B cell (primary cell): ENCODE results near the gene AUTS2. TPM values are rescaled to one million over a fixed set of nuclear protein-coding genes. Genes with fewer than 3 reads are reported as not detected.

Source experiments
- ATAC-seq: fragments of 200-7000 bp; cut with Tn5 transposase; one replicate; pipeline ENCODE4 v1.10.0; 2021; ENCODE audit warnings: low read depth, mild to moderate bottlenecking, moderate number of reproducible peaks, moderate library complexity
- CTCF ChIA-PET: fragments of 350-600 bp; sonication (Branson Sonifier 250); formaldehyde crosslinking; loops from one replicate; lab custom pipeline; 2021; ENCODE audit warnings: antibody characterized with exemption, inconsistent platforms; lab: Charles Lee
- POLR2A ChIA-PET: fragments of 350-600 bp; sonication (Branson Sonifier 250); formaldehyde crosslinking; loops from one replicate; lab custom pipeline; 2021; ENCODE audit warnings: antibody characterized with exemption; lab: Charles Lee
- DNase-seq: peaks from one replicate; pipeline ENCODE4 v3.0.0; 2013
- H2AFZ ChIP-seq: 2 replicates; pipeline ENCODE4 v1.6.1; 2012; ENCODE audit warnings: mild to moderate bottlenecking, low read depth, low read length; ENCODE audit not compliant: insufficient read depth, poor library complexity, severe bottlenecking
- H3K27ac ChIP-seq, 2 donors: 1 replicate in 1 of 2; 2 replicates in 1 of 2; pipeline ENCODE4 v1.5.1; 2012 to 2013; ENCODE audit warnings: low read length in 2 of 2, mild to moderate bottlenecking in 2 of 2, moderate library complexity in 1 of 2
- H3K27me3 ChIP-seq, 4 experiments: fragments of 200-600 bp in 1 of 4; sonication (generic) in 1 of 4; replicated peaks in 1 of 4; 1 replicate in 2 of 4; 2 replicates in 2 of 4; pipeline versions ENCODE4 v1.6.1 to v1.7.0; 2013 to 2016; ENCODE audit warnings: low read length in 3 of 4, mild to moderate bottlenecking in 2 of 4, mixed read lengths in 1 of 4, moderate library complexity in 1 of 4; ENCODE audit not compliant: insufficient read depth in 4 of 4, control insufficient read depth in 3 of 4; ENCODE audit errors: control extremely low read depth in 1 of 4
- H3K36me3 ChIP-seq, 2 experiments: replicated peaks in 1 of 2; 1 replicate in 1 of 2; 2 replicates in 1 of 2; pipeline versions ENCODE4 v1.6.1 to v1.7.1; 2013; ENCODE audit warnings: low read length in 1 of 2; ENCODE audit not compliant: insufficient read depth in 2 of 2, control insufficient read depth in 1 of 2; ENCODE audit errors: control extremely low read depth in 1 of 2, extremely low read depth in 1 of 2
- H3K4me1 ChIP-seq, 2 donors: fragments of 200-600 bp in 1 of 2; sonication (generic) in 1 of 2; 1 replicate in 1 of 2; 2 replicates in 1 of 2; pipeline versions ENCODE4 v1.5.1 to v1.6.1; 2013 to 2017; ENCODE audit warnings: low read length in 2 of 2; ENCODE audit not compliant: control insufficient read depth in 2 of 2, insufficient read depth in 2 of 2
- H3K4me2 ChIP-seq: replicated peaks from 2 replicates; pipeline ENCODE3; 2012; ENCODE audit warnings: mild to moderate bottlenecking, low read depth, low read length; ENCODE audit not compliant: poor library complexity, severe bottlenecking
- H3K4me3 ChIP-seq, 5 experiments: fragments of 200-600 bp in 1 of 5; sonication (generic) in 1 of 5; 1 replicate in 3 of 5; 2 replicates in 2 of 5; pipeline versions ENCODE4 v1.5.1 to v1.7.0; 2011 to 2016; ENCODE audit warnings: low read length in 4 of 5, mild to moderate bottlenecking in 4 of 5, low read depth in 2 of 5, control low read depth in 1 of 5, moderate library complexity in 1 of 5; ENCODE audit not compliant: insufficient read depth in 1 of 5; ENCODE audit errors: control extremely low read depth in 1 of 5, extremely low read depth in 1 of 5
- H3K79me2 ChIP-seq: fragments of 200-600 bp; sonication (generic); one replicate; pipeline ENCODE4 v1.6.0; 2016; ENCODE audit warnings: low read length; ENCODE audit not compliant: control insufficient read depth, insufficient read depth
- H3K9ac ChIP-seq: fragments of 200-600 bp; sonication (generic); 2 replicates; pipeline ENCODE4 v1.6.1; 2017; ENCODE audit warnings: mild to moderate bottlenecking, low read length, moderate library complexity
- H3K9me3 ChIP-seq, 3 donors: one replicate each; pipeline versions ENCODE4 v1.6.1 to v1.7.1; 2013; ENCODE audit warnings: low read length in 2 of 3; ENCODE audit not compliant: control insufficient read depth in 2 of 3, insufficient read depth in 1 of 3; ENCODE audit errors: control extremely low read depth in 1 of 3
- H4K20me1 ChIP-seq: 2 replicates; pipeline ENCODE4 v1.6.0; 2012; ENCODE audit warnings: mild to moderate bottlenecking, low read length; ENCODE audit not compliant: insufficient read depth, control insufficient read depth, poor library complexity, severe bottlenecking
- H3K27ac Mint-ChIP-seq: one replicate; pipeline ENCODE4 v1.8.0; 2021; ENCODE audit warnings: mixed read lengths
- H3K27me3 Mint-ChIP-seq: one replicate; pipeline ENCODE4 v1.8.0; 2021; ENCODE audit warnings: mixed read lengths
- H3K4me1 Mint-ChIP-seq: one replicate; pipeline ENCODE4 v1.8.0; 2021; ENCODE audit warnings: mixed read lengths
- H3K4me3 Mint-ChIP-seq: one replicate; pipeline ENCODE4 v1.8.0; 2021; ENCODE audit warnings: mixed read lengths
- H3K9me3 Mint-ChIP-seq: one replicate; pipeline ENCODE4 v1.8.0; 2022; ENCODE audit warnings: mixed read lengths; ENCODE audit not compliant: insufficient read depth
- EZH2 ChIP-seq: IDR thresholded peaks from 2 replicates; pipeline ENCODE4 v1.6.1; 2012; ENCODE audit warnings: borderline replicate concordance, low read depth, mild to moderate bottlenecking, moderate library complexity, low read length; ENCODE audit not compliant: insufficient read depth, poor library complexity, severe bottlenecking
- WGBS: methylation state at CpG from one replicate; pipeline ENCODE4 v1.1.5; 2013; ENCODE audit warnings: missing lambda C conversion rate; ENCODE audit not compliant: insufficient coverage; 5-methylcytosine and 5-hydroxymethylcytosine counted together
- intact Hi-C: fragments of 100-400 bp; cut with micrococcal nuclease; formaldehyde crosslinking; loops from one replicate; pipeline ENCODE4 v1.10.0; 2022
- polyA plus RNA-seq: library from polyadenylated mRNA; depleted of rRNA; stranded (reverse); fragments of >200 nt; gene quantifications from 2 replicates; pipeline ENCODE4 v1.2.3, GENCODE V29; 2012
- total RNA-seq, 2 donors: library from RNA; stranded (reverse); fragments of 120-200 nt in 1 of 2; gene quantifications; 1 replicate in 1 of 2; 2 replicates in 1 of 2; pipeline versions ENCODE4 v1.2.3 to v1.2.4, GENCODE V29; 2013 to 2022
- TF ChIP-seq, protein P1 (sequence below): fragments of 200-600 bp; IDR thresholded peaks from one replicate; pipeline ENCODE4 v1.8.0; 2022; ENCODE audit warnings: antibody characterized with exemption, mild to moderate bottlenecking

Gene AUTS2
- total and polyA plus RNA-seq, 2 donors (not counting 1 experiment from before 2014, with no cell fraction given), result 22.3 to 35.0 TPM

DNA sequence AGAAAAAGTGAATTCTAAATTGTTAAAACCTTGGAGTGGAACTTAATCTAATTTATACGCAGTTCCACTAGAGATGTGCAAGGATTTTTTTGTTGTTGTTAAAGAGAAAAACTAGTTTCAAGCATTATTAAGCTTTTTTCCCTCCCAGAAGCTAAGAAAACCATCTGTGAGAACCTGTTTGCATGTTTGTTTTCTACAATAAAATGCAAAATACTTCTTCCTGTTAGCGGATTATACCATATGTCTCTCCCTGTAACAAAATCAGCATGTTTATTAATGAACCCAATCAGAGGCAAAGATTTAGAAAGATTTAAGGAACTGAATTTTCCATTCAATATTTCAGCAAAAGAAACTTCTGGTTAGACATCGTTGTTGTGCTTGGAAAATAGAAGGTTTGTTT is 953.9 kb downstream of the AUTS2 start:
- H4K20me1 ChIP-seq, result no peaks in the 10 kb centered on the region
- no peak overlapping the region for H3K4me2 ChIP-seq
- WGBS, result no CpG with 5 or more reads among the region's 3 CpGs
- H3K36me3 ChIP-seq, result no peaks in the 10 kb centered on the region
- H3K9me3 Mint-ChIP-seq, result no peaks in the 10 kb centered on the region
- ATAC-seq (no peak), DNase-seq (no peak)
- no peaks in the 10 kb centered on the region for H3K27me3 ChIP-seq
- H3K4me1 Mint-ChIP-seq, result no peaks in the 10 kb centered on the region
- no peak overlapping the region for H3K27ac ChIP-seq
- no peaks in the 10 kb centered on the region for H3K4me1 ChIP-seq
- H3K9ac ChIP-seq, result no peak overlapping the region
- no peaks in the 10 kb centered on the region for H3K79me2 ChIP-seq
- intact Hi-C loops, result no loop called here
- H2AFZ ChIP-seq, result no peak overlapping the region
- ChIA-PET CTCF (no interaction called here), POLR2A (no interaction called here)
- H3K27me3 Mint-ChIP-seq, result no peaks in the 10 kb centered on the region
- no peak overlapping the region for H3K4me3 Mint-ChIP-seq
- no peak for TF ChIP-seq EZH2
- TF ChIP-seq, protein P1, sequence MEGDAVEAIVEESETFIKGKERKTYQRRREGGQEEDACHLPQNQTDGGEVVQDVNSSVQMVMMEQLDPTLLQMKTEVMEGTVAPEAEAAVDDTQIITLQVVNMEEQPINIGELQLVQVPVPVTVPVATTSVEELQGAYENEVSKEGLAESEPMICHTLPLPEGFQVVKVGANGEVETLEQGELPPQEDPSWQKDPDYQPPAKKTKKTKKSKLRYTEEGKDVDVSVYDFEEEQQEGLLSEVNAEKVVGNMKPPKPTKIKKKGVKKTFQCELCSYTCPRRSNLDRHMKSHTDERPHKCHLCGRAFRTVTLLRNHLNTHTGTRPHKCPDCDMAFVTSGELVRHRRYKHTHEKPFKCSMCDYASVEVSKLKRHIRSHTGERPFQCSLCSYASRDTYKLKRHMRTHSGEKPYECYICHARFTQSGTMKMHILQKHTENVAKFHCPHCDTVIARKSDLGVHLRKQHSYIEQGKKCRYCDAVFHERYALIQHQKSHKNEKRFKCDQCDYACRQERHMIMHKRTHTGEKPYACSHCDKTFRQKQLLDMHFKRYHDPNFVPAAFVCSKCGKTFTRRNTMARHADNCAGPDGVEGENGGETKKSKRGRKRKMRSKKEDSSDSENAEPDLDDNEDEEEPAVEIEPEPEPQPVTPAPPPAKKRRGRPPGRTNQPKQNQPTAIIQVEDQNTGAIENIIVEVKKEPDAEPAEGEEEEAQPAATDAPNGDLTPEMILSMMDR, result no peak
- no peak overlapping the region for H3K4me3 ChIP-seq
- peaks cover 0 to 3% (median 0%) of the 10 kb centered on the region in 3 donors for H3K9me3 ChIP-seq
- H3K27ac Mint-ChIP-seq, result no peak overlapping the region

DNA sequence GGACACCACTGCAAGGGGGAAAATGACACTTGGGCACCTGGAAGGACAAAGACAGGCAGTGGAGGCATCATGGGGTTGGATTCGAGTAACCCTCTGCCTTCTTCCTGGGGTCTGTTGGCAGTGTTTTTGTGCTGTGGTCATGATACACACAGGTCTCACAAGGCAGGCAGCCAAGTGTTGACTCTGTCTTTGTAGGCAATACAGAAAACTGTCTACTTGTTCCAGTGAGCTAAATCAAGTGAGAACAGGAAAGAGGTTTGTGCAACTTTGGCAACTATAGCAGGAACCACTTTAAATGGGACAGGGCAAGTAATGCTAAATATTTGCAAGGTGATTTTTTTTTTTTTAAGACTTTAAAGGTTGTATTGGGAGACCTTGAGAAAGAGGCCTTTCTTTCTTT is 955.1 kb downstream of the AUTS2 start:
- ATAC-seq, result no peak
- H3K4me3 ChIP-seq, result no peak overlapping the region
- 36% methylated on average over 1 of the region's 1 CpG for WGBS

More for the DNA sequence above, 955.1 kb downstream of the AUTS2 start:
- no peaks in the 10 kb centered on the region for H3K4me1 Mint-ChIP-seq
- Histone ChIP-seq H3K27ac (no peak overlapping the region), H3K27me3 (no peaks in the 10 kb centered on the region), H2AFZ (no peak overlapping the region), H3K9ac (no peak overlapping the region), H4K20me1 (no peaks in the 10 kb centered on the region), H3K79me2 (no peaks in the 10 kb centered on the region), H3K9me3 (peaks cover 0 to 9% (median 0%) of the 10 kb centered on the region in 3 donors), H3K4me1 (no peaks in the 10 kb centered on the region), H3K4me2 (no peak overlapping the region), H3K36me3 (peaks cover 0 to 6% of the 10 kb centered on the region in 2 experiments)
- TF ChIP-seq, protein P1, result no peak
- no peak for TF ChIP-seq EZH2
- H3K9me3 Mint-ChIP-seq, result no peaks in the 10 kb centered on the region
- H3K4me3 Mint-ChIP-seq, result no peak overlapping the region
- DNase-seq, result no peak
- H3K27me3 Mint-ChIP-seq, result no peaks in the 10 kb centered on the region
- POLR2A ChIA-PET, result no interaction called here
- intact Hi-C loops, result no loop called here
- no peak overlapping the region for H3K27ac Mint-ChIP-seq
- CTCF ChIA-PET, result no interaction called here
